Activated CD4-positive, alpha-beta T cell treated with anti-CD3 and anti-CD28 coated beads, Interleukin-2, amount 50 U/mL, for 24 hours (primary cell): ENCODE measurements around the gene CHD9.
"Not testable (repeated sequence)": the region's sequence is repeated elsewhere in the genome, so short reads cannot be mapped to it uniquely, and the experiment has no call there.

Experiments used
- DNase-seq, 2 donors: peaks; one replicate each; pipeline ENCODE4 v3.0.0-alpha.2; 2020; ENCODE audit warnings: low read depth in 1 of 2, low spot score in 1 of 2

Gene CHD9

GRCh38 chr16:53262645-53263044 is 207.9 kb downstream of the CHD9 start:
- no peak for DNase-seq

- no peak for DNase-seq
These were observed 211.4 kb downstream of the CHD9 start for GRCh38 chr16:53266156-53266555.

GRCh38 chr16:53278498-53278897 is 223.7 kb downstream of the CHD9 start:
- not testable (repeated sequence) for DNase-seq

- DNase-seq: no peak
These were observed 226.5 kb downstream of the CHD9 start for GRCh38 chr16:53281280-53281679.

GRCh38 chr16:53281859-53282258 is 227.1 kb downstream of the CHD9 start:
- DNase-seq: no peak

- DNase-seq: no peak
These were observed 227.5 kb downstream of the CHD9 start for GRCh38 chr16:53282328-53282727.

- no peak for DNase-seq
These were observed 228.5 kb downstream of the CHD9 start for GRCh38 chr16:53282975-53283946.

GRCh38 chr16:53285236-53285635 is 230.4 kb downstream of the CHD9 start:
- DNase-seq: no peak

- no peak for DNase-seq
These were observed 235.7 kb downstream of the CHD9 start for GRCh38 chr16:53290520-53290919.

GRCh38 chr16:53291757-53292392 is 237.1 kb downstream of the CHD9 start:
- no peak for DNase-seq

- no peak for DNase-seq
These were observed 242.7 kb downstream of the CHD9 start for GRCh38 chr16:53297477-53297876.

GRCh38 chr16:53304334-53304733 is 249.5 kb downstream of the CHD9 start:
- DNase-seq: no peak

- no peak for DNase-seq
These were observed 251.0 kb downstream of the CHD9 start for GRCh38 chr16:53305743-53306142.

- no peak for DNase-seq
These were observed 254.7 kb downstream of the CHD9 start for GRCh38 chr16:53309457-53309856.

GRCh38 chr16:53320992-53321391 is 266.2 kb downstream of the CHD9 start:
- DNase-seq: no peak

- no peak for DNase-seq
These were observed 269.1 kb downstream of the CHD9 start for GRCh38 chr16:53323924-53324323.

- DNase-seq: not testable (repeated sequence)
These were observed 276.2 kb downstream of the CHD9 start for GRCh38 chr16:53330991-53331390.

- DNase-seq: no peak
These were observed 279.8 kb downstream of the CHD9 start for GRCh38 chr16:53334581-53334980.

- no peak for DNase-seq
These were observed 282.5 kb downstream of the CHD9 start for GRCh38 chr16:53337294-53337693.

GRCh38 chr16:53341792-53342191 is 287.0 kb downstream of the CHD9 start:
- no peak for DNase-seq

GRCh38 chr16:53355064-53355463 is 300.3 kb downstream of the CHD9 start:
- no peak for DNase-seq

- no peak for DNase-seq
These were observed 301.9 kb downstream of the CHD9 start for GRCh38 chr16:53356478-53357207.
